OCI-LY1 (cell line): ENCODE data around the gene BABAM2.

Experiments
- EZH2 ChIP-seq: fragments of 200-600 bp; sonication (generic), shearing (Covaris generic); IDR thresholded peaks from 2 replicates; pipeline ENCODE4 v1.8.0; 2017; ENCODE audit warnings: borderline replicate concordance, mixed run types, mild to moderate bottlenecking, antibody characterized with exemption, low read length, moderate library complexity, mixed read lengths
- TF ChIP-seq, protein P1 (sequence below): fragments of 200-600 bp; sonication (generic), shearing (Covaris generic); IDR thresholded peaks from 2 replicates; pipeline ENCODE4 v1.5.1; 2017; ENCODE audit warnings: mild to moderate bottlenecking, antibody characterized with exemption, low read length, moderate library complexity, mixed read lengths

GRCh38 chr2:27886322-27886721, 4.2 kb upstream of the BABAM2 start:
- TF ChIP-seq, protein P1, sequence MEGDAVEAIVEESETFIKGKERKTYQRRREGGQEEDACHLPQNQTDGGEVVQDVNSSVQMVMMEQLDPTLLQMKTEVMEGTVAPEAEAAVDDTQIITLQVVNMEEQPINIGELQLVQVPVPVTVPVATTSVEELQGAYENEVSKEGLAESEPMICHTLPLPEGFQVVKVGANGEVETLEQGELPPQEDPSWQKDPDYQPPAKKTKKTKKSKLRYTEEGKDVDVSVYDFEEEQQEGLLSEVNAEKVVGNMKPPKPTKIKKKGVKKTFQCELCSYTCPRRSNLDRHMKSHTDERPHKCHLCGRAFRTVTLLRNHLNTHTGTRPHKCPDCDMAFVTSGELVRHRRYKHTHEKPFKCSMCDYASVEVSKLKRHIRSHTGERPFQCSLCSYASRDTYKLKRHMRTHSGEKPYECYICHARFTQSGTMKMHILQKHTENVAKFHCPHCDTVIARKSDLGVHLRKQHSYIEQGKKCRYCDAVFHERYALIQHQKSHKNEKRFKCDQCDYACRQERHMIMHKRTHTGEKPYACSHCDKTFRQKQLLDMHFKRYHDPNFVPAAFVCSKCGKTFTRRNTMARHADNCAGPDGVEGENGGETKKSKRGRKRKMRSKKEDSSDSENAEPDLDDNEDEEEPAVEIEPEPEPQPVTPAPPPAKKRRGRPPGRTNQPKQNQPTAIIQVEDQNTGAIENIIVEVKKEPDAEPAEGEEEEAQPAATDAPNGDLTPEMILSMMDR = no peak
- no peak for TF ChIP-seq EZH2
